SIG-M5 treated with dmso at 0.1 percent for 504 hours (cell line): ENCODE results near the gene ZC2HC1B.

Source experiments
- DNase-seq: peaks from one replicate; lab custom pipeline; 2025; ENCODE audit not compliant: unreplicated experiment; lab: John Stamatoyannopoulos, UW

ZC2HC1B gene

DNA sequence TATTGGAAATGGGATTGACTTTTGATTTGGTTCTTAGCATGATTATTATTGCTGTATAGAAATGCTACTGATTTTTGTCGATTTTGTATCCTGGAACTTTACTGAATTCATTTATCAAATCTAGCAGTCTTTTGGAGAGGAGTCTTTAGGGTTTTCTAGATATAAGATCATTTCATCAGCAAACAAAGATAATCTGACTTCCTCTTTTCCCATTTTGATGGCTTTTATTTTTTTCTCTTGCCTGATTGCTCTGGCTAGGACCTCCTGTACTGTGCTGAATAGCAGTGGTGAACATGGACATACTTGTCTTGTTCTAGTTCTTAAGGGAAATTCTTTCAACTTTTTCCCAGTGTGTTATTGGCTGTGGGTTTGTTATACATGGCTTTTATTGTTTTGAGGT, 64.6 kb downstream of the ZC2HC1B start:
- DNase-seq = no peak

DNA sequence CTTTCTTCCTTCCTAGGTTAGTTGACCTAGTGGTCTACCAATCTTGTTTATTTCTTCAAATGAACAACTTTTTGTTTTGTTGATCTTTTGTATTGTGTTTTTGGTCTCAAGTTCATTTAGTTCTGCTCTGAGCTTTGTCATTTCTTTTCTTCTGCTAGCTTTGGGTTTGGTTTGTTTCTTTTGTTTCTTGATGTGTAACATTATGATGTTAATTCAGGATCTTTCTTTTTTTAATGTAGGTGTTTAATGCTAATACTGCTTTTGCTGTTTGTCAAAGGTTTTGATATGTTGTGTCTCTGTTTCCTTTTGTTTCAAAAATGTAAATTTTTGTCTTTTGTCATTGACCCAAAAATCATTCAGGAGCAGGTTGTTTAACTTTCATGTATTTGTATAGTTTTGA, 65.7 kb downstream of the ZC2HC1B start:
- DNase-seq = no peak

DNA sequence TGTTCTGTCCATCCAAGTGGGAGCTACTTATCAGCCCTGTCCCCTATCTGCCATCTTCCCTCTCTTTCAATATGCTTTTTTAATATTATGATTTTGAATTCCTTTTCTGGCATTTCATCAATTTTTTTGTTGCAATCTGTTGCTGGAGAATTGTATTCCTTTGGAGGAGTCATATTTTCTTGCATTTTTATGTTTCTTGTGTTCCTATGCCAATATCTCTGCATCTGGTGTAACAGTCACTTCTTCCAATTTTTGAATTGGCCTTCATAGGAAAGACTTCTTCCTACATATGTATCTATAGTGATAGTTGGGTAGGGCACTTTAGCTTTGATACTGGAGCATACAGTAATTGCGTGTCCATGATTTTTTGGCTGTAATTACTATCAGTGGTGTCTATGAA, 70.1 kb downstream of the ZC2HC1B start:
- DNase-seq = no peak

DNA sequence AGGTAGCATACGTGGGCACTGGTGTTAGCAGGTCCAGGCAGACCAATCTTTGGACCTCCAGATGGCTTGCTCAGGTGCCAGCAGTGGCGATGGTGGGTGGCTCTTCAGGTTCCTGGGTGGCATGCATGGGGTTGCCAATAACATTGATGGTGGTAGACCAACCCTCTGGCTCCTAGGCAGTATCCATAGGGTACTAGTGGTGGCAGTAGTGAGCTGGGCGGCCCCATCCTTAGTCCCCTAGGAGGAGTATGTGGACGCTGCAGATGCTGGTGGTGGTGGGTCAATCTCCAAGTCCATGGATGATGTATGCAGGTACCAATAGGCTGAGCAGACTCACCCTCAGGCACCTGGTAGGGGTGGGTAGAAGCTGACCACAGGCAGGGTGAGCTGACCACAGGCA, 70.6 kb downstream of the ZC2HC1B start:
- no peak for DNase-seq

DNA sequence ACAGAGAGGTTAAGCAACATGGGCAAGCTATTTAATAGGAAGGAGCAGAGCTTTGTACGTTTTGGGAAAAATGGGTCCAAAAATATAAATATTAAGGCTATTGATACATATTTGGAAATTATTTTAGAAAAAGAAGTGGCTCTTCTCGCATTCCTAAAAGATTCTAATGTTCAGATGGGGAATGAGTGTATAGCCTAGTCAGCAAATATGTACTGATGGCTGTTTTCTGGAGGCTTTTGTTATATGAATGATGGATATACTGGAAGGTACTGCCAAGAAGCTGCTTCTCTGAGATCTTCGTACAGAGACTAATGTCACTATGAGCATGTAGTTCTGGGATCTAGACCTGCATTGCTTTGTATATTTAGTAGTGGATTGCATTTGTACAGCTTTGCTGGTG, 72.1 kb downstream of the ZC2HC1B start:
- DNase-seq = no peak

DNA sequence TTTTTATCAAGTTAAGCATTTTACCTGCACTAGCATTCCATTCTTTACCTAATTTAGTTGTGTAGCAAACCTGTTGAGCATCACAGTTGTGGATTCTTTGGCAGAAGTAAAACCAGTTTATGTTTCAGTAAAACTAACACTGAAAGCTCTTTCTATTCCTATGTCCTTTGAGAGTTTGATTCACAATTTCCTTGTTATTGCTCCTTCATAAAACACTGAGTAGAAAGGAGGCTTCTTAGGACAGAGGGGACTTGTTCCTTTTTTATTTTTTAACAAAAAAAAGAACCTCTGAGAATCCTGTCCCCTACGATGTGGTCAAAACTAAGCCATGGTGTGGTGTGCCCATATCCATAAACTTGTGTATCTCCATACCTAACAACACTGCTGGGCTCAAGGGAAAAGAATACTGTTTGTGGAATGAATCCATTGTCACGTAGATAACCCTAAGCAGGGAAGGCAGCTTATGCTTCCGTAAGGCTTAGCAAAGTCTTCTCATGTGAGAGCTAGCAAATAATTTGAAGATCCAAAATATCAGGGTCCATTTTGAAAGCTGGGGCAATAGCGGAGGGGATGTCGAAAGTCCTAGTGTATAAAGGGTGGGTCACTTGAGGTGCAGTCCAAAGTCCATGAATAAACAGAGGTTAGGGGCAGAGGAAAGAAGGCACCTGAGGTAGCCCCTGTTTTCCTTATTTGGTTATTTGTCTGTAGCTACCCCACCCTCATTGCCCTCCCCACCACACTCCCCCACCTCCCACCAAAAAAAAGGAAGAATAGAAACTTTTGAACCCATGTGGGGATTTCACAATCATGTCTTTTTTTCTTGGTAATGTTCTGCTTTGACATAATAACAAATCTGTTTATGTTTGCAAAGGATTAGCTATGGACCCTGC, 72.7 kb downstream of the ZC2HC1B start:
- DNase-seq = no peak

DNA sequence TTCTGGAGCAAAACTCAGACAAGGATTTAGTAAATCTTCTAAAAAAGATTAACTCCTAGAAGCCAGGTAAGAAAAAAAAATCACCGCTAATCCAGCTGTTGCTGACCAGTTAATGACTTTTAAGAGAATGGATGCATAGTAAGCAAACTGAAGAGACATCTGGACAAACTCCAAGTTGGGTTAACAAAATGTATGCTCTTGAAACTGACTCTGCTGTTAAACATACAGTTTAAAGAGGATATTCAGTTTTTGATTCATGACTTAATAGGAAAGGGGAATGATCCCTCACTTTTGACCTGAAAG, 73.3 kb downstream of the ZC2HC1B start:
- DNase-seq = no peak

DNA sequence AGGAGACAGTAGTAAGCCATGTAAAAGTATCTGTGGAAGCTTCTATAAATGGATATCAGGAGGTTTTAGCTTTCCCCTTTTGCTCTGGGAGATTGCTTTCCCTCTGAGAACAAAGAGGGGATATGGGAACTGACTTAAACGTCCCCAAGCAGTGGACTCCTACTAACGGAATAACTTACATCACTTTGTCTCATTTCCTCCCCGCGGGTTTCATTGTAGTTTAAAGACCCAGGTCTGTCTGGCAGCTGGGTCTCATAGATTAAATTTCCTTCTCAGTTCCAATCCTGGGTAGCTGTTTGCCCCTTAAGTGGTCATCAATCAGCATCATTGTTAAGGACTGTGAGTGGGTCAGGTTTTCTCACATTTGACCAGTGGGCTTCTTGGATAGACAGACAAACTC, 75.1 kb downstream of the ZC2HC1B start:
- no peak for DNase-seq

DNA sequence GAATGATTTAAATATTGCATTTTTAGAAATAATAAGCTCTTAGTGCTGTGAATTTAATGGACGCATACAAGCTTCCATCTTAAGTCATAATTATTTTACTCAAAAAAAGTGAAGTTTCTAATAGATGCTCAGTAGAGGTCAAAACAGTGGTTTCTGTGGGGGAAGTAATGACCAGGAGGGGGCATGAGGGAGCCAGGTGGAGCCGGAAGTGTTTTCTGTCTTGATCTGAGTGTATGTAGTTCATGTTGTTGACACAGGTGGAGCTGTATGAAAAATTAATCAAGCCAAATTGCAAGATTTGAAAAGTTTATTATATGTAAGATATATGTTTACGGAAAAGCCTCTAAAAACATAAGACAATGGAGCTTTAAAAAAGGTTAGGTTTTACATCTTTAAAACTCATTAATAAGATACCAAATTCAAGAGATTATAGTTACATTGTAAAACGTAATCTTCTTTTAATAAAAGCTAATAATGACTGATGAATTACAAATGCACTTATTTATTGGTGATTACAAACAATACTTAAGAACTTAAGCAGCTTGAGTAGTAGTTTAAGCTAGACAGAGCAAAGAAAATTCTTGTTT, 75.8 kb downstream of the ZC2HC1B start:
- DNase-seq = peak; percentile 62

DNA sequence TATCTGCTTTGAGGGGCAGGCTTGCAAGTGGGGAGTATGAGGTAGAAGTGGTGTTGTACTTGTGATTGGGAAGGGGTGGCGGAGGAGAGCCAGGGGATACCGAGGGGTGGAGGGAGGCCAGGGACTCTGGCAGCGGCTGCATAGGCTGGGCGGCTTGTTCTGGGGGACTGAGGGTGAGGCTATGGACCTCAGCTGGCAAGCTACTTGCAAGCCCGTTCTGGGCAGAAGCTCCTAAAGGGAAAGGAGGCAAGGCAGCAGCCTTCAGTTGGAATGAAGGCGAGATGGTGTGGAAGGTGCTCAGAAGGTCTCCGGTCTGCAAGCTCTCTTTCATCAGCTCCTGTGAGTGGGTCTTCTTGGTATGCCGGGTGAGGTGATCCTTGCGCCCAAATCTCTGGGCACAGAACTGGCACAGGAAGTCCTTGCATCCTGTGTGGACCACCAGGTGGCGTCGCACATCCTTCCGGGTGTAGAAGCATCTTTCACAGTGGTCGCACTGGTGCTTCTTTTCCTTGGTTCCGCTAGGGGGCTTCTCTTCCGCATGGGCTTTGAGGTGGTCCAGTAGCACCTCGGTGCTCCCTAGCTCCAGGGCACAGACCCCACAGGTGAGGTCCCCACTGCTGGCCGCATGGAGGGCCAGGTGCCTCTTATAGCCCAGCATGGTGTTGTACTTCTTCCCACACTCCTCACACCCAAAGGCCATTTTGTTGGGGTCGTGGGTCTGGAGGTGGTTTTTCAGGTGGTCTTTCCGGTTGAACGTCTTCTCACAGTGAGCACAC, 77.8 kb downstream of the ZC2HC1B start:
- peak; percentile 26 for DNase-seq

DNA sequence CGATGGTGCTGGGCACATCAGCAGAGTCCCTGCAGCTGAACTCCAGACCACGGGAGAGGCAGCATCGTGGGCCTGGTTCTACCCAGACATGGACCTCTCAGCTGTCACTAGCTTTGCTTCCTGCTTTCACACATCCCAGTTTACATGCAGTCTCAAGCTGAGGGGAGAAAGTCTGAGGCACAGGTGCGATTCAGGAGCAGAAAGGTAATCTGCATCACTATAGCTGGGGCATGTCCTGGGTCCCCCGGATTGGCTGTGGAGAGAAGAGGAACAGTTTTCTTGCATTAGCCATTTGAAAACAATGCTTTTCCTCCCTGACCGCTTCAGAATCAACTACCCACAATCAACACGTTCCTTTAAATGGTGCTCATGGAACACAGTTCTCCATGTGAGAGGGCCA, 83.9 kb downstream of the ZC2HC1B start:
- no peak for DNase-seq

DNA sequence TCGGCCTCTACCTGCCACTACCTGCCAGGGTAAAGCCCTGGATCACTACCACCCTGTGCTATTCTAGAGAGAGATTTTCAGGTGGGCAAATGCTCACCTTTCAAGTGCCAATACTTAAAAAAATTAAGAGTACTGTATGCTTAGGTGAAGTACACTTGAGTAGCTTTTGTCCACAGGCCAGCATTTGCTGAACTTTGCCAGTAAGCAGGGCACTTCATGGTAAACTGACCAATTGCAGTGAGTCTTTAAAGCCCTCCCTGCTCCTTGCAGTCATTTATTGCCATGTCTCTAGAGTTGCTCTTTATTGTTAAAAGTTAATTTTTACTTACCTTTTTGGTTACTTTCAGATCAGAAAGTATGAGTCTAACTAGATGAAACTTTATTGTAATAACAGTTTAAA, 85.3 kb downstream of the ZC2HC1B start:
- DNase-seq = no peak

DNA sequence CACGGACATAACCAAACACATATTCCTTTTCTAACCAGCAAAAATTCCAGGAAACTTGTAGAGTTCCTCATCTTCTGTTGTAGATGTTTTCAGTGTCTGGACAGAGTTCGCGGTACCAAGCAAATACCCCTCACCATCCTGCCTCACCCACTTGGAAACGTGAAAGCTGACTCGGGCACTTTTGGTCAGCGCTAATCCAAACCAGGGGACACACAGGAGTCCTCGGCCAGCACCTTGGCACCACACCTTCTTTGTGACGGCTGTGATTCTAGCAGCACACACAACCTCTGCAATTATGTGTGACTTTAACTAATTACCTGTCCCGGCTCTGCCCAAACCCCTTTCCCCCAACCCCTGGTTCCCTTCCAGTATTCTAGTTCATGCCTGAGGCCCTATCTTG, 85.7 kb downstream of the ZC2HC1B start:
- DNase-seq = no peak

DNA sequence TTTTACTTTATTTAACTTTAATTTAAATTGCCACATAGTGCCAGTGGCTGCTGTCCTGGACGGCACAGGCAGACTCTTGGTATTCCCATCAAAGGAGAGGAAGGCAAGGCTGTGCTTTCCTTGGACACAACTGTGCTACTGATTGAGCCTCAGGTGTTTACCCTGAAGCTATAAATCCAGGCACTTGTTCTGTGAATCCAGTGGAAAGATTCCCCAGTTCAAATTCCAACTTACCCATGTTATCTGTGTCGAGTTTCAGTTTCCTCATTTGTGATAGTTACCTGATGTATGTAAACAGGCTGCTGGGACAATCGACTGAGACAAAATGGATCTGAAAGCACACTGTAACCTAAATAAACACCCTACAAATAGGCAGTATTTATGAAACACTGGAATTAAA, 86.6 kb downstream of the ZC2HC1B start:
- DNase-seq = no peak

DNA sequence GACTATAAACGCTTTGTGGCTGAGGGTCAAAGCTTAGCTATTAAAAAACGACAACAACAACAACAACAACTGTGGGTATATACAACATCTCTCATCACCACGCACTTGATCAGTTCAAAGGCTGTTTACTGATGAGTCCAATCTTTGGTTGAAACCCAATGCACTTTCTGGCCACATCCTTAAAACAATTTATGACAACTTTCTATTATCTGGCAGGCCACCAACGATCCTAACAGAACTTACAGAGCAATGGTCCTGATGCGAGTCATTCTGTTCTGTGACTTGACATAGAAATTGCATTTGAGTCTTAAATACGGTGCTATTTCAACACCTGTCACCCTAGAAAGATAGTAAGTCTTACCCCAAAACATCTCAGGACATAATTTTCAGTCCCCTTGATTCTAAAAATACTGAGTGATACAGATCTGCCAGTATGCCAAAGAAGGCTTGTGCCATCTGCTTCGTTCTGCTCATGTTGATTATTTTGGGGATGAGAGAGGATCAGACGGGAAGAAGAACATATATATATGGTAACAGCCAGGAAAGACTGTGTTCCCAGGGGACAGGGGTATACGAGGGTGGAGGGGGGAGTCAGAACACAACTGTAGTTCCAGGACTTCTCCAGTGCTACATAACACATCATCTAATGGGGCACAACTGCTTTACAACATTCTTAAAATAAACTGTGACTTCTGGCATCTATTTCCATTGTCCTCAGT, 87.9 kb downstream of the ZC2HC1B start:
- DNase-seq = no peak

DNA sequence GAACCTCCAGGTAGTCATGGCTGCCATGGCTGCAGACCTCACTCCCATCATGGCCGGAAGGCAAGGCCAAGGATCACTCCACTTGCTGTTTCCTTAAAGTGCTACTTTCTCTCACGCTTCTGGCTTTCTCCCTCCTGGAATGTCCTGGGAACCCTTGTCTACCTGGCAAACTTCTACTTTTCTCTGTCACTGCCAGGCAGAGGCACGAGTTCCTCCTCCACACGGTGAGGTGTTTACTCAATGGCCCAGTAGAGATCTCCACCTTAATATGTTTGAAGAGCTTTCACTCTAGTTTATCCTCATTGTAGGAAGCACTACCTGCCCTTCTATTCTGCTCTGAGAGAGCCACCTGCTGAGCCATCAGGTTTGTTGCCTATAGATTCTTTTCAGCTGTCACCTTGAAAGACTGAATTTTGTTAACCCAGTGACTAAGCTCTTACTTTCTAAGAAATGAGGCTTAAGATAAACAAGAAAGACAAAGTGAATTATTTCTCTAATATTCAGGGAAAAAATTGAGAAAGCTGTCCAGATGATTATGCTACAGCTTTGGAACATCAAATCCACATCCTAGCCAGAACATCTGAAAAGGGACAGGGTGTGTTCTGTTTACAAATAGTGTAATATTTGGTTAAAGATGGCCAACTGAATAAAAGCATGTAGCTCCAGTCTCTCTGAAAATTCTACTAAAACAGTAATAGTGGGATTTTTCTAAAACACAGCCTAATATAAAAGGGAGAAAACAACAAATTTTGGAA, 88.8 kb downstream of the ZC2HC1B start:
- no peak for DNase-seq

DNA sequence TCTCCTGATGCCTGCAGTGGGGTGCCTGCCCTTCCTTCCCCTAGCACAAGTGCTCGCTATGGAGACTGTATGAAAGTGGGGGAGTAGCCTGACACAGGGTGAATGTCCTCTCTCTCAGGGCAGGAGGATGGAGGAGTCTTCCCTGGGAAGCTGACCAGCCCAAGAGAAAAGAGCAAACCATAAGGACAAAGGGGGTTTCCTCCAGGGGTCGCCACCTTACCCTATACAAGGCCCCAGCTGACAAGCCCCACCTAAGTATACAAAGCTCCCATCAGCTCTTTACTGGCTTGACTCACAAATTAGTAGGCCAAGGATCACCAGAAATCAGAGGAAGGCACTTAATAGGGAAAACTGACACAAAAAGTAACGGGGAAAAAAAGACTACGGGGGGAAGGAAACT, 89.6 kb downstream of the ZC2HC1B start:
- no peak for DNase-seq

DNA sequence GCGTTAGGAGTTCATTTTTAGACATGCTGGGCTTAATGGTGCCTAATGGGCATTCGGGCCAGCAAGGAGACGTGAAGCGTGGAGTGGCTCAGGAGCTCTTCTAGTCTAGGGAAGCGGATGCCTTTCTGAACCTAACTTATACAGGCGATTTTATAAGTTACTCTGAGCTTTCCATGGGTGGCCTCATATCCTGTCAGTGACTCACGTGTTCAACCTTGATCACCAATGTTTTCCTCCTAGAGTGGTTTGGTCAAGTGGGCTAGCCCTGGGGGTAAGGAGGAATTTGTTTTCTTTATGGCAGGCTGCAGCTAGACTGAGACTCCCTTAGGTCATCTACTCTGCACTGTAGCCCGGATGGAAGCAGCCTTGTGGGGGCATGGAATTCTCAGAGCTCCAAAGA, 91.7 kb downstream of the ZC2HC1B start:
- no peak for DNase-seq

DNA sequence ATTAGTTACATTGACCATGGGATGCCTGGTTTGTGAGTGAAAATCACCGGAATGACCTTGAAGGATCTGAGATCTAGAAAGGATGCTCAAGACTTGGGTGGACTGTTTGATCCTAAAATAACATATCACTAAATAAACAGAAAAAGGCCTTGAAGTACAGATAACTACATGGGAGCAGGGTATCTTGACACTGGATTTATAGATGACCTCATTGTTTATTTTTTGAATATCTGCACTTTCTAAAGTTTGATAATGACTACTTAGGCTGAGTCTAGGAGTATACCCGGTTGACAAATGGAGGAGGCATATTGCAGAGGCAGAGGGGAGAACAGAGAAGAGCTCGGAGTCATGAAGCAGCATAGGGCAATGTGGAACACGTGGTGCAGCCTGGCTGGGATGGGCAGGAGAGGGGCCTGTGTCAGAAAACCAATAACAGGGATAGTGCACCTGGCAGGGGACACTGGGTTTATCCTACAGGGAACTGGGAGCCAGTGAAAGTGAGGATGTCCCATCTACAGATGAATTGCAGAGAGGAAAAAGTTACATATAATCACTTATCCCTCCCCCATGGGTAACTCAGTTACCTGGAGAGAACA, 93.5 kb downstream of the ZC2HC1B start:
- DNase-seq = no peak

DNA sequence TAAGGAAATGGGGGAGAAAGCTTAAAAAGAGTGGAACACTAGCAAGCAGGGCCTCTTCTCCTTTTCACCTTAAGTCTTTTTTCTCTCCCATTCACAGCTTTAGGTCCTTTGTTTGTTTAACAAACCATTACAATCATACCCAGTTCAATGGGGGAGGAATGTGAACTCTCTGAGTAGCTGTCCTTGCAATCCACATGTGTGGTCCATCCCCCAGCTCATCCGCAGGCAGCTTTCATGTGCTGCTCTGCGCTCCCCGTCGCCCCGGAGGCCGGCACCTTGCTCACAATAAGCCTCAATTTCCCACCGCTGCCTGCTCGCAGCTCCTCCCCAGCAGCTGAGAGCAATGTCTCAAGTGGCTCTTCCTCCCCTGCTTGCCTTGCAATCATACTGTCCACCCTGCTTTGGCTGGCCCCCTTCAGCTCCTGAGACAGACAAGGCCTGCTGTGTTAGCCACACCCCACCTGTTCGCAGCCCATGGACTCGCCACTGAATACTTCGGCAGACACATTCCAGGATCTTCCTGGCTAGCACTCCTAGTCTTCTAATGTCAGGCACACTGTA, 94.6 kb downstream of the ZC2HC1B start:
- no peak for DNase-seq
